Spleen (tissue), 7 donors: Measurements from ENCODE around the gene MLXIP.

ENCODE experiments used
- CTCF ChIP-seq, 11 experiments: fragments of 200-600 bp in 7 of 11; fragments of 450-650 bp in 4 of 11; sonication (generic) in 4 of 11; IDR thresholded peaks in 8 of 11; conservative IDR thresholded peaks in 3 of 11; 1 replicate in 7 of 11; 2 replicates in 4 of 11; pipeline versions ENCODE4 v1.4.0 to v1.8.0; 2016 to 2021; ENCODE audit warnings: antibody characterized with exemption in 11 of 11, inconsistent platforms in 4 of 11, mild to moderate bottlenecking in 1 of 11
- POLR2A ChIP-seq, 3 donors: fragments of 450-650 bp; IDR thresholded peaks; one replicate each; pipeline ENCODE4 v1.5.1; 2017; ENCODE audit warnings: antibody characterized with exemption in 3 of 3, mild to moderate bottlenecking in 1 of 3
- POLR2AphosphoS5 ChIP-seq, 3 donors: sonication (generic); formaldehyde crosslinking; IDR thresholded peaks; one replicate each; pipeline ENCODE4 v1.5.1; 2017; ENCODE audit warnings: antibody characterized with exemption in 3 of 3
- donor health status: DM: no; HTN: no; CAD: no; lungs with moderate emphysema.
- donor health status: DM: no; HTN: no; CAD: no.
- donor health status: DM: no; HTN: no; CAD: no.

GRCh38 chr12:122054842-122055520, 23.6 kb upstream of the MLXIP start:
- TF ChIP-seq CTCF (IDR thresholded peaks at IDR 0.05 in 8 of 11, conservative IDR thresholded peaks at IDR 0.05 in 3 of 11) (no peak), POLR2A (IDR thresholded peaks at IDR 0.05) (no peak), POLR2AphosphoS5 (IDR thresholded peaks at IDR 0.05) (no peak)
